NCI-H2171 treated with DMSO at 0.1 percent for 48 hours (cell line): ENCODE results near the gene GBP6.
"Not testable (repeated sequence)": the region's sequence is repeated elsewhere in the genome, so short reads cannot be mapped to it uniquely, and the experiment has no call there.

Experiments
- DNase-seq: peaks from one replicate; lab custom pipeline; 2025; lab: John Stamatoyannopoulos, UW

GBP6 gene

GRCh38 chr1:89363638-89364536, at the start of gene GBP6:
TSS of gene GBP6 (plus strand) at chr1:89364059. CDS start at chr1:89368552, 4,493 bp downstream.
- DNase-seq: no peak

DNA sequence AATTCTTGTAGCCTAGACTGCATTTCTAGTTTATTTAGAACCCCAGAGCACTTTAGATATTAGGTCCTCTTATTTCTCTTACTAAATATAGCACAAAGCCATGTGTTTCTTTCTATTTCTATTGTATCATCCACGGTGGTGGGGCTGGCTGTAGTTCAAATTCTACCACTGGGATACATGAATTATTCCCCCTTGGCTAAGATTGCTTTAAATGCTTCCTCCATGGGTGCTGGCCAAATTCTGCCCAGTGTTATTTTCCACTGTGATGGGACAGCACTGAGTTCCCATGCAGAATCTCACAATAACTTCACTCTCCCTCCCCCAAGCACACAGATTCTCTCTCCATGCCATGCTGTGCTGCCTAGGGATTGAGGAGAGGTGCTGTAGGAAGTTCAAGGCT, 41.5 kb upstream of the GBP6 start:
- no peak for DNase-seq

GRCh38 chr1:89331890-89332289, 32.0 kb upstream of the GBP6 start:
- no peak for DNase-seq

- DNase-seq: no peak
These were observed 31.4 kb upstream of the GBP6 start for GRCh38 chr1:89332461-89332860.

GRCh38 chr1:89335486-89335885, 28.4 kb upstream of the GBP6 start:
- no peak for DNase-seq

DNA sequence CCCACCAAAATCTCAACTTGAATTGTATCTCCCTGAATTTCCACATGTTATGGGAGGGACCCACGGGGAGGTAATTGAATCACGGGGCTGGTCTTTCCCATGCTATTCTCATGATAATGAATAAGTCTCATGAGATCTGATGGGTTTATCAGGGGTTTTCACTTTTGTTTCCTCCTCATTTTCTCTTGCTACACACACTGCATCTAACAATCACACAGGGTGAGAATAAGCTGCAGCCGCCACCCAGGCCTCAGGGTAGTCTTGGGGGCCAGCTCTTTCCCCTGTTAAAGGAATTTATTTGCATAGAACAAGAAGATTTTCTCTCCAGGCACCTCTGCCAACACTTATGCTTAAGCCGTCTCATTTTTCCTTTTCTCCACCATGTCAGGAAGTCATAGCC, 26.0 kb upstream of the GBP6 start:
- DNase-seq: no peak

- DNase-seq: no peak
These were observed 24.8 kb upstream of the GBP6 start for GRCh38 chr1:89339039-89339438.

- DNase-seq: not testable (repeated sequence)
These were observed 18.4 kb upstream of the GBP6 start for GRCh38 chr1:89345479-89345878.

GRCh38 chr1:89347296-89347695, 16.6 kb upstream of the GBP6 start:
- DNase-seq: no peak

DNA sequence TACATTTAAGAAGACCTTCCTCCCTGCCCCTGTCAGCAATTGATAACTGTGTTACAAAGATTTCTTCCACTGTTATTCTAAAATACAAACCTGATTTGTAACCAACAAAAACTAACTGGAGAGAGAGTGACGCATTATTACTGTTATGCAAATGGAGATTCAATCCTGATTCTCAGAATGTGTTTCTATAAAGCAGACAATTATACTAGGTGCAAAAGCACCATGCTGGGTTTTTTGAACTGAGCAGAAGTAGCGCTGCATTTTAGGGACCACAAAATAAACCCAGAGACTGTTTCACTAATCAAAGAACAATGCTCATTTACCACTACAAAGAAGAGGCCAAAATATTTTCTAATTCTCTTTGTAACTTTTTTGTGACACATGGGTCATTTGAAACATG, 13.6 kb upstream of the GBP6 start:
- DNase-seq: no peak

- no peak for DNase-seq
These were observed 12.1 kb upstream of the GBP6 start for GRCh38 chr1:89351597-89352311.

GRCh38 chr1:89352421-89352820, 11.4 kb upstream of the GBP6 start:
- no peak for DNase-seq

GRCh38 chr1:89354205-89354604, 9.7 kb upstream of the GBP6 start:
- no peak for DNase-seq

GRCh38 chr1:89355056-89355455, 8.8 kb upstream of the GBP6 start:
- no peak for DNase-seq

- no peak for DNase-seq
These were observed 7.0 kb upstream of the GBP6 start for GRCh38 chr1:89356658-89357400.

- peak; percentile 46 for DNase-seq
These were observed 5.5 kb upstream of the GBP6 start for GRCh38 chr1:89358287-89358893.

DNA sequence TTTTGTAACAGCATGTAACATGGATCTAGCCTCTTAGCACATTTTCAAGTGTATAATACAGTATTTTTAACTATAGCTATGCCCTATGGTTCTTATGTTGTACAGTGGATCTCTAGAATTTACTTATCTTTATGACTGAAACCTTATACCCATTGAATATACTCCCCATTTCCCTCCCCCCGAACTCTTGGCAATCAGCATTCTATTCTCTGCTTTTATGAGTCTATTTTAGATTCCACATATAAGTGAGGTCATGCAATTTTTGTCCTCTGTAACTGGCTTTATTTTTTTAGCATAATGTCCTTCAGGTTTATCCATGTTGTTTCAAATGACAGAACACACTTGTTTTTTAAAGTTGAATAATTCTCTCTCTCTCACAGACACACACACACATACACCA, 3.1 kb upstream of the GBP6 start:
- no peak for DNase-seq

GRCh38 chr1:89361681-89362080, 2.2 kb upstream of the GBP6 start:
- DNase-seq: no peak

DNA sequence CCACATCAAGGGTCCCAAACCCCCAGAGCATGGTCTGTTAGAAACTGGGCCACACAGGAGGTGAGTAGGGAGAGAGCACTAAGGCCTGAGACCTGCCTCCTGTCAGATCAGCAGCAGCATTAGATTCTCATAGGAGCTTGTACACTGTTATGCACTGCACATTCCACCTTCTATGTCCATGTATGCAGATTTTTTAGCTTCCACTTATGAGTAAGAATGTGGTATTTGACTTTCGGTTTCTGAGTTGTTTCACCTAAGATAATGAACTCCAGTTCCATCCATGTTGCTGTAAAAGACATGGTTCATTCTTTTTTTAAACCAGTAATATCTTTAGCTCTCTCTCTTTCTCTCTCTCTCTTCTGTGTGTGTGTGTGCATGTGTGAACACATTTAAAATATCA, 663 bp upstream of the GBP6 start:
- no peak for DNase-seq

DNA sequence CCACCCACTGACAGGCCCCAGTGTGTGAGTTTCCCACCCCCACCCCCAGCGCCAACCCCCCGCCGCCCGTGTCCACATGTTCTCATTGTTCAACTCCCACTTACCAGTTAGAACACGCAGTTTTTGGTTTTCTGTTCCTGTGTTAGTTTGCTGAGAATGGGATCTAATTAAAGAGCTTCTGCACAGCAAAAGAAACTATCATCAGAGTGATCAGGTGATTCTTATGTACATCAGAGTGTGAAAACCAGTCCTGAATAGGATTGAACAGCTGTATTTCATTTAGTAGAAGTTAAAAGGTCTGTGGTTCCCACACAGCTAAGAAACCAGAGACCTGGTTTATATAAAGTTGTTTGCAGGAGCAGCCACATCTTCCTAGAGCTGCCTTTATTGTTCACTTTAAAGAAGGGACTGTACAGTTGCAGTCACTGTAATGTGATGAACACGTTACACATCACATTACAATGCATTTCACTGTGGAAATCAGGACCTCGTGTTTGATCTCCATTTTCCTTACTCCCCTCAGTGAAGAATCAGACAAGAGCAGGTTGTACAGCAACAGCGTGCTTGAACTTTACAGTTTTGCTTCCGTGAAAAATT, 1.2 kb downstream of the GBP6 start:
- DNase-seq: no peak

- DNase-seq: no peak
These were observed 3.4 kb downstream of the GBP6 start for GRCh38 chr1:89367221-89367620.

DNA sequence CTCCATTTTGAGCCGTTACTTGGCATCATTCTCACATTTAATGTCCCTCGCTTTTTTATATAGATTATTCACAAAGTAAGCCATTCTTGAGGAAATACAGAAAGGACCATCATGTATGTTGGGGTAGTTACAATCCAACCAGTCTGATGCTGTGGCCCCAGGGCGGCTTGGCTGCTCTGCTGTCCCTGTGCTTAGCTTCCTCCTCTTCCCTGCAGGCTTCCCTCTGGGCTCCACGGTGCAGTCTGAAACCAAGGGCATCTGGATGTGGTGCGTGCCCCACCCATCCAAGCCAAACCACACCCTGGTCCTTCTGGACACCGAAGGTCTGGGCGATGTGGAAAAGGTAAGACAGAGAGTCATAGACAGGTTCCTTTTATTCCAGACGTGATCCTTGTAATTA, 5.5 kb downstream of the GBP6 start:
- no peak for DNase-seq
